Activated T-cell treated with anti-CD3 and anti-CD28 coated beads for 1 hour (primary cell): ENCODE results near the gene ZNF521.
"Not testable (repeated sequence)": the region's sequence is repeated elsewhere in the genome, so short reads cannot be mapped to it uniquely, and the experiment has no call there.

ENCODE experiments used
- DNase-seq: peaks from one replicate; pipeline ENCODE4 v3.0.0-alpha.2; 2020; ENCODE audit warnings: low read depth

ZNF521 gene

GRCh38 chr18:25033175-25033574, 318.8 kb downstream of the ZNF521 start:
- DNase-seq = not testable (repeated sequence)

GRCh38 chr18:25029802-25030201, 322.2 kb downstream of the ZNF521 start:
- DNase-seq = no peak

- DNase-seq = no peak
Measured at GRCh38 chr18:25019931-25020330, 332.0 kb downstream of the ZNF521 start.

- DNase-seq = no peak
Measured at GRCh38 chr18:25019086-25019860, 332.7 kb downstream of the ZNF521 start.

GRCh38 chr18:25016666-25017065, 335.3 kb downstream of the ZNF521 start:
- DNase-seq = no peak

GRCh38 chr18:25016181-25016580, 335.8 kb downstream of the ZNF521 start:
- no peak for DNase-seq
